ENCODE data around the gene CXCL13.

CXCL13 gene

DNA sequence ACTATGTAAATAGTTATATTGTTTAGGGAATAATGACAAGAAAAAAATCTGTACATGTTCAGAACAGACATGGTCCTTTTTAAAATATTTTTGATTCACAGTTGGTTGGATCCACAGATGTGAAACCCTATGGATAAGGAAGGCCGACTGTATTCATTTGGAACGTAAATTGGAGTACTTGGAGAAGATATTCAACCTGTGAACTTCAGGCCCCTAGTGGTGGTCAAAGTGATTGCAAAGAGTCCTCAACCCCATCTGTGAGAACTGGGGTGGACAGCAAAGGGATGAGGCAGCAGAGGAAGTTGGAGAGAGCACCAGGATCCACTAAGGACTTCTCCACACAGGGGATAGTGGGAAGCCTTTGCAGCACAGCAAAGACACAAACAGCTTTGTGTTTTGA lies 6.2 kb upstream of the CXCL13 start:
- in situ Hi-C loops (cut with MboI; ENCODE audit: low pct_unique_long_range_greater_than_20kb, low sequenced_read_pairs, unreplicated experiment), result no loop called here
- DNase-seq (ENCODE audit: low spot score), result no peak
- TF ChIP-seq, protein P1, sequence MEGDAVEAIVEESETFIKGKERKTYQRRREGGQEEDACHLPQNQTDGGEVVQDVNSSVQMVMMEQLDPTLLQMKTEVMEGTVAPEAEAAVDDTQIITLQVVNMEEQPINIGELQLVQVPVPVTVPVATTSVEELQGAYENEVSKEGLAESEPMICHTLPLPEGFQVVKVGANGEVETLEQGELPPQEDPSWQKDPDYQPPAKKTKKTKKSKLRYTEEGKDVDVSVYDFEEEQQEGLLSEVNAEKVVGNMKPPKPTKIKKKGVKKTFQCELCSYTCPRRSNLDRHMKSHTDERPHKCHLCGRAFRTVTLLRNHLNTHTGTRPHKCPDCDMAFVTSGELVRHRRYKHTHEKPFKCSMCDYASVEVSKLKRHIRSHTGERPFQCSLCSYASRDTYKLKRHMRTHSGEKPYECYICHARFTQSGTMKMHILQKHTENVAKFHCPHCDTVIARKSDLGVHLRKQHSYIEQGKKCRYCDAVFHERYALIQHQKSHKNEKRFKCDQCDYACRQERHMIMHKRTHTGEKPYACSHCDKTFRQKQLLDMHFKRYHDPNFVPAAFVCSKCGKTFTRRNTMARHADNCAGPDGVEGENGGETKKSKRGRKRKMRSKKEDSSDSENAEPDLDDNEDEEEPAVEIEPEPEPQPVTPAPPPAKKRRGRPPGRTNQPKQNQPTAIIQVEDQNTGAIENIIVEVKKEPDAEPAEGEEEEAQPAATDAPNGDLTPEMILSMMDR (IDR thresholded peaks at IDR 0.05; ENCODE audit: extremely low read depth, insufficient read depth, missing control alignments), result peak; percentile 49

DNA sequence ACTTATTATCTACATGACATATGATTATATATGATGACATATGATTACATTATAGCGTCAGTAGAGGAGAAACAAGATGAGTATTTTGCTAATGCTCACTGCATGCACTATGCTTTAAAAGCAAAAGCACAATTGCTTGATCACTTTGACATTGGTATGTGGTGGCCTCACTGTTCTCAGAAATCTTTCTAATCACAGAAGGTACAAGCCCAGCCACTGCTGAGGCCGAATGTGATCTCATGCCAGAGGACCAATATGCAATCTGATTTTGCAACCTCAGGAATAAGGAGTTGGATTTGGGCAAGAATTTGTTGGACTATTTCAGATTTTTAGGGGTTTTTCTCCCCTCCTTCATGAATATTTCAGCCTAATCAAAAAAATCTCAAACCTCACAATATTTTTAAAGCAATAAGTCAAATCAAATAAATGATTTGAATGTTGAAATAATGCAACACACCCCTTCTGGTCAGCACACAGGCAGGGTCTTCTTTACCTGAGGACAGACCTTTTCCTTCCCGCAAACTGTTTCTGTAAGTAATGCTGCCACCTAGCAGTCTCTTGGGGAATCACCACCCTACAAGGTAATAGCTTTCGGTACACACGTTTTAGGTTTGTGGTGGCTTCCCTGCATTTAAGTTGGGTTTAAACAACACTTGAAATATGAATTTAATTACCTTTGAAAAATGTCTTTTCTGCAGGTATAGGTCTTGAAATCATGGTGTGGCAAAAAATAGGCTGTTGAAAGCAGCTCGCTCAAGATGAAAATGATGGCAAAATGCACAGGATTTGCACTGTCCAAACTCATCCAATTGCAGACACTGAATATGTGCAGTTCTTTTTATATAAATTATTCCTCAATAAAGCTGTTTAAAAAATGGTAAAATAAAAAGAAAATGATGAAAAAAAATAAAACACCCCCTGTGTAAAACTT lies 4.8 kb upstream of the CXCL13 start:
- in situ Hi-C loops (cut with MboI; ENCODE audit: low pct_unique_long_range_greater_than_20kb, low sequenced_read_pairs, unreplicated experiment), result loop anchor here (25.0 kb wide), 2 partner anchors 213 to 363 kb away; no protein-coding TSS in a partner anchor
- DNase-seq (ENCODE audit: low spot score), result peak; percentile 45
- TF ChIP-seq, protein P1 (IDR thresholded peaks at IDR 0.05; ENCODE audit: extremely low read depth, insufficient read depth, missing control alignments), result peak; percentile 84

DNA sequence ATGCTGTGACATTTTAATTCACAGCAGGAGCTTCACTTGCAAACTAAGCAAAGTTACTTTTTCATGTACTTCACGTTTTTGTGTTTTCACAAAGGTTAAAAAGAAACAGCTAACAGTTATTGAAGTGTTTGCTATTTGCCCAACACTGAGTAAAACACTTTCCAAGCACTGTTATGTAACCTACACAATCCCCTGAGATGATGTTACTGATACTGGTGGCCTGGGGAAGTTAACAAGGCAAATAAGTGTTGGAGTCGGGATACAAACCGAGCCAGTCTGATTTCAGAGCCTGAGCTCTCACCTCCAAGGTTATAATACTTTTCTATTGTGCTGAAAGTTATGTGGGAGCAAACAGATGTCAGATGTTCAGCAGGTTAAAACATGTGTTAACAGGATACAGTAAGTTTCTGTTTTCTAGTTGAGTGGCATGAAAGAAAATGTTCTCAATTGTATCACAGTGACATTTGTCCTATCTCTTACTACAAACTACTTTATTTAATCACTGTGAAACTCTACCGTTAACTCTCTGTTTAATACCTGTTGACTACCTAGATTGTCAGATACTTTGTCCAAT lies 3.9 kb upstream of the CXCL13 start:
- TF ChIP-seq, protein P1 (IDR thresholded peaks at IDR 0.05; ENCODE audit: extremely low read depth, insufficient read depth, missing control alignments), result no peak
- in situ Hi-C loops (cut with MboI; ENCODE audit: low pct_unique_long_range_greater_than_20kb, low sequenced_read_pairs, unreplicated experiment), result loop anchor here (25.0 kb wide), 2 partner anchors 214 to 364 kb away; no protein-coding TSS in a partner anchor
- no peak for DNase-seq (ENCODE audit: low spot score)

DNA sequence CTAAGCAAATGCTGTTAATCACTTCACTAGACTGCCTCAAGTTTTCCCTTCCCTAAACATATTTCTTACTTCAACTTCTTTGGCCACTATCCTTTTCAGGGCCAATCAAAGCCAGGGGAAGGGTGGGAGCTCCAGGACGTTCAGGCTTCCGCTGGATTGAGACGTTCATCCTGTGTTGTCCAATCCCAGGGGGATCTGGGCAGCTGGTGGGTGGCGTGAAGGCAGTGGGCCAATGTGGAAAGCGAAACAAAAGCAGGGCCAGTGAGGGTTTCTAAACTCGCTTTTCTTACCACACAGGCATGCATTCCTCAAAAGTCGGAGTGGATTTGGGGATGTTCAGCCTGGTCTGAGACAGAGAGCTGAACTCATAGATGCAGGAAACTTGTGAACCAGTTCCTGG lies 7.6 kb downstream of the CXCL13 start:
- in situ Hi-C loops (cut with MboI; ENCODE audit: low pct_unique_long_range_greater_than_20kb, low sequenced_read_pairs, unreplicated experiment), result loop anchor here (25.0 kb wide), 2 partner anchors 226 to 376 kb away; no protein-coding TSS in a partner anchor
- DNase-seq (ENCODE audit: low spot score), result no peak
- TF ChIP-seq, protein P1 (IDR thresholded peaks at IDR 0.05; ENCODE audit: extremely low read depth, insufficient read depth, missing control alignments), result no peak

DNA sequence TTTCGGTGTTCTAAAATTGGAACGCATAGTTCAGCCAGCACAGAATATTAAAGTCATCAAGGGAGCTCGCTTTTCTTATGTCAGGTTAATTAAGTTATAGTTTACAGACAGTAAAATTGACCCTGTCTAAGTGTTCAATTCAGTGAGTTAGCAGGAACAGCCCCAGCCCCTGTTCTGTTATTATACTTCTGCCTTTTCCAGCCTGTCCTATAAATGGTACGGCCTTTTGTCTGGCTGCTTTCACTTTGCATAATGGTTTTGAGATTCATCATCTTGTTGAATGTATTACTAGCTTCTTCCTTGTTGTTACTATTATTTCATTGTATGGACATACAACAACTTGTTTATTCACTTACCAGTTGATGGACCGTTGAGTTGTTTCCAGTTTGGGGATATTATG lies 9.5 kb downstream of the CXCL13 start:
- DNase-seq (ENCODE audit: low spot score), result no peak
- in situ Hi-C loops (cut with MboI; ENCODE audit: low pct_unique_long_range_greater_than_20kb, low sequenced_read_pairs, unreplicated experiment), result loop anchor here (25.0 kb wide), 2 partner anchors 228 to 378 kb away; no protein-coding TSS in a partner anchor
- TF ChIP-seq, protein P1 (IDR thresholded peaks at IDR 0.05; ENCODE audit: extremely low read depth, insufficient read depth, missing control alignments), result no peak

DNA sequence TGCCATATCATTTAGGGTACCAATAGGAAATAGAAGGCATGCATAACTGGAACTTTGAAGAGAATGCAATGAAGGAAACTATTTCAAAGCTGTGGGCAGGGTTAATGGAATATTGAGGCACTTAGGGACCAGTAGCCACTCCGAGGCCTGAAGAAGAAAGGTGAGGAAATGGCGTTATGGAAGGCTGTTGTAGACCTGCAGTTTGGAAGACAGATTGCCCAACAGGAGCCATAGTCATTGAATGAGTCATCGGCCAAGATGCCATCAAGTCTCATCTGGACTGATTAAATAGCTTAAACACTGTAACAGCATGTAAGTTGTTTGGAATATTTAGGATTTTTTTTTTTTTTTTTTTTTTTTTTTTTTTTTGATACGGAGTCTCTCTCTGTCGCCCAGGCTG lies 11.6 kb downstream of the CXCL13 start:
- TF ChIP-seq, protein P1 (IDR thresholded peaks at IDR 0.05; ENCODE audit: extremely low read depth, insufficient read depth, missing control alignments), result no peak
- DNase-seq (ENCODE audit: low spot score), result no peak
- in situ Hi-C loops (cut with MboI; ENCODE audit: low pct_unique_long_range_greater_than_20kb, low sequenced_read_pairs, unreplicated experiment), result loop anchor here (25.0 kb wide), 2 partner anchors 230 to 380 kb away; no protein-coding TSS in a partner anchor
